Stimulated activated CD4-positive, alpha-beta T cell treated with anti-CD3 and anti-CD28 coated beads, Interleukin-12 subunit alpha, Interleukin-12 subunit beta, amount 100 ng/mL, for 24 hours (primary cell): ENCODE data around the gene HYKK.
A peak's percentile ranks its signal among the peaks of the same experiment; 100 is the strongest.
"Not testable (repeated sequence)": the region's sequence is repeated elsewhere in the genome, so short reads cannot be mapped to it uniquely, and the experiment has no call there.

Experiments
- DNase-seq, 2 experiments: peaks; one replicate each; pipeline ENCODE4 v3.0.0-alpha.2; 2020; ENCODE audit warnings: low read depth in 2 of 2

Gene HYKK, protein sequence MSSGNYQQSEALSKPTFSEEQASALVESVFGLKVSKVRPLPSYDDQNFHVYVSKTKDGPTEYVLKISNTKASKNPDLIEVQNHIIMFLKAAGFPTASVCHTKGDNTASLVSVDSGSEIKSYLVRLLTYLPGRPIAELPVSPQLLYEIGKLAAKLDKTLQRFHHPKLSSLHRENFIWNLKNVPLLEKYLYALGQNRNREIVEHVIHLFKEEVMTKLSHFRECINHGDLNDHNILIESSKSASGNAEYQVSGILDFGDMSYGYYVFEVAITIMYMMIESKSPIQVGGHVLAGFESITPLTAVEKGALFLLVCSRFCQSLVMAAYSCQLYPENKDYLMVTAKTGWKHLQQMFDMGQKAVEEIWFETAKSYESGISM

DNA sequence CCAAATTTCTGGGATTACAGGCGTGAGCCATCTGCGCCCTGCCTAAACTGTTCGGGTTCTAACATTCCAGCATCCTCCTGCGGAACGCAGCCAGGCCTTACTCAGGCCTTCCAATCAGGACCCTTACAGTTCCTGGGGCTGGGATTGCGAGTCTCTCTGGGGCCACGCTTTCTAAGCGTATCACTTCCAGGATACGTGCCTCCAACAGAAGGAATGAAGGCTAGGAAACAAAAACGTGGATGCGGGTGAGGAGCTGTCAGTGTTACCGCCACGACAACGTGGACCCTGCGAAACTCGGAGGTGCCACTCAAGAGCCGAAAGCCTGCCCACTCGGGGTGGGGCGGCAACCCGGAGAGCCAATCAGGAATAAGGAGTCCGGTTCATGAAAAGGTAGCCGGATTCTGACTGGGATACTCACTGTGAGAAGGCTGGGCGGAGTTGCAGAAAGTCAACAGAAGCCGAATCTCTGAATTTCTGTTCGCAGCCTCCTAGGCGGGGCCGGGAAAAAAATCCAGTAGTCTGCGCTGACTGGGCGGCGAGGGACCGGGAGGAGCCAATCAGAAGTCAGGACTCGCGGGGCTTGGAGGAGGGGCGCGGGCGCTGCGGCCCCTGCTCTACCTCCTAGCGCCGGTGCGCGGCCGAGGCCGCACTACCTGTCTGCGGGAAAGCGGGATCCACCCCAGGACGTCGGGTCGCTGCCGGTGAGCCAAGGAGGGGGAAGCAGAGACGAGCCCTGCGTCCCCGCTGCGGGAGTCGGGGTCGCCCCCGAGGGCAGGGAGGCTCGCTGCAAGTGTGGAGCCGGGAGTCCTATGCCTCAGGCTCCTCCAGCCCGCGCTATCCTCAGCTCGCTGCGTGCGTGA is at the start of gene HYKK:
TSS of gene HYKK (plus strand) at position 607 of the 860 bp plus-strand sequence. CDS start 5,512 bp downstream, outside the sequence.
- peak; percentile 69 to 81 for DNase-seq

- no peak for DNase-seq
Measured at GRCh38 chr15:78460737-78461136, 46.6 kb upstream of the HYKK start.

- no peak for DNase-seq
Measured at GRCh38 chr15:78461171-78461888, 46.0 kb upstream of the HYKK start.

- DNase-seq = no peak
Measured at GRCh38 chr15:78469031-78469430, 38.3 kb upstream of the HYKK start.

GRCh38 chr15:78477295-78477694 is 30.1 kb upstream of the HYKK start:
- DNase-seq = no peak

GRCh38 chr15:78479650-78480049 is 27.7 kb upstream of the HYKK start:
- no peak for DNase-seq

GRCh38 chr15:78481917-78482316 is 25.5 kb upstream of the HYKK start:
- DNase-seq = no peak

- DNase-seq = no peak
Measured at GRCh38 chr15:78492872-78493271, 14.5 kb upstream of the HYKK start.

- no peak for DNase-seq
Measured at GRCh38 chr15:78501857-78502256, 5.5 kb upstream of the HYKK start.

- DNase-seq = no peak
Measured at GRCh38 chr15:78502641-78503040, 4.7 kb upstream of the HYKK start.

- DNase-seq = no peak
Measured at GRCh38 chr15:78507831-78508160, 419 bp downstream of the HYKK start.

DNA sequence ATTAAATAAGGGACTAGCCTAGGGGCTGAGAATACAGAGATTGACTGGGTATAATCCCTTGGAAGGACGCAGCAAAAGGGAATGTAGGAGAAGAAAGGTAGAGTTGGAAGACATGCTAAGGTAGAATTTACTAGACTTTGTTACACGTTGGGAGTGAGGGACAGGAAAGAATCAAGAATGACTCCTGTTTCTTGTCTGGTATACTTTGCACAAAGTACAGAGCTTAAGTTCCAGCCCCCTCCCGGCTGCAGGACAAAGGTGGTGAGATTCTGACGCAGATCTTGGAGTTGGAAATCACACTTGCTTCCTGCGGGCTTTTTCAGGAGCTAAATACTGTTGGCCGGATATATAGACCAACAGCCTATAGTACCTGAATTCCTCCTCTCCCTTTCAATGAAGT is 895 bp downstream of the HYKK start:
- no peak for DNase-seq

DNA sequence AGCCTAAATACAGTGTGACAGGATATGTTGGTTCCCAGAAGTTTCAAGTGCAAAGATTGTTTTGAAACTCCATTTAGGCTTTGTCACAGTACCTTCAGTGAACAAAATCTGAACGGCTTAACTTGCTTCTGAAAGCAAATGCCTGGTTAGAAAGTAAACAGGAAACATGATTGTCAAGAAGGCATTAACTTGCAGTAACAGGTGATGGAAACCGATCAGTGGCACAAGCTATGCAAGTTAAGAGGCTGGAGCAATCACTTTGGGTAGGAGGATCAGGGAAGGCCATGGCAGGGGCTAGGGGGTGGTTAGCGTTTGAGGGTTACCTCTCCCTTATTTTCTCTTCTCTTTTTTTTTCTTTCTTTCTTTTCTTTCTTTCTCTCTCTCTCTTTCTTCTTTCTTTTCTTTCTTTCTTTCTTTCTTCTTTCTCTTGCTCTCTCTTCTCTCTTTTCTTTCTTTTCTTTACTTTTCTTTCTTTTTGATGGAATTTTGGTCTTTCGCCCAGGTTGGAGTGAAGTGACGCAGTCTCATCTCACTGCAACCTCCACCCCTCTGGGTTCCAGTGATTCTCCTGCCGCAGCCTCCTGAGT is 2.4 kb downstream of the HYKK start:
- no peak for DNase-seq

- DNase-seq = not testable (repeated sequence)
Measured at GRCh38 chr15:78520035-78520434, 12.7 kb downstream of the HYKK start.

- no peak for DNase-seq
Measured at GRCh38 chr15:78524230-78524629, 16.9 kb downstream of the HYKK start.

DNA sequence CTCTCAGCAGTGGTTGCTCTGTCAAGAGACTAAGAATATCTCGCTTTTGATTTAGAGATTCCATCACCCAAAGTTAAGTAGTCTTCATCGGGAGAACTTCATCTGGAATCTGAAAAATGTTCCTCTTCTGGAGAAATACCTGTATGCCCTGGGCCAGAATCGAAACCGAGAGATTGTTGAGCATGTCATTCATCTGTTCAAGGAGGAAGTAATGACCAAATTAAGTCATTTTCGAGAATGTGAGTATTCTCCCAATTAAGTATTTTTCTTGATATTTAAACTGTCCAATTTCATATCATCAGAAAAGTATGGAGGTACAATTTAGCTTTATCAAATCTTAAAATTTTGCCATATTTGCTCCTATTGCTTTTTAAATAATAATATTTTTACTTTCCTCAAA is 19.9 kb downstream of the HYKK start:
- no peak for DNase-seq

GRCh38 chr15:78533331-78533730 is 26.0 kb downstream of the HYKK start:
- no peak for DNase-seq

DNA sequence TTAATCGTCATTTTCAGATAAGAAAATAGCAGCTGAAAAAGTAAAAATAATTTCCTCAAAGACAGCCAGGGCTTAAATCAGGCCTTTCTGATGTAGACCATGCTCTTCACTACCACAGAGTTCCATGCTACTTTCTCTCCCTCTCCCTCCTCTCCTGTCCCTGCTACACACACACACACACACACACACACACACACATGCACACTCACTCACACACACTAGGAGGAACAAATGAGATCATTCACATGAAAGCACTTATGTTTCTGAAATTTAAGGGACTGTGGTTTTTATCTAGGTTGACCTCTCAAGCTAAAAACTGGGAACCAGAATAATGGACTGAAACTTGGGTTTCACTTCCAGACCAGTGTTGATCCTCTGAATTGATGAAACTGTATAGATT is 28.8 kb downstream of the HYKK start:
- DNase-seq = no peak

DNA sequence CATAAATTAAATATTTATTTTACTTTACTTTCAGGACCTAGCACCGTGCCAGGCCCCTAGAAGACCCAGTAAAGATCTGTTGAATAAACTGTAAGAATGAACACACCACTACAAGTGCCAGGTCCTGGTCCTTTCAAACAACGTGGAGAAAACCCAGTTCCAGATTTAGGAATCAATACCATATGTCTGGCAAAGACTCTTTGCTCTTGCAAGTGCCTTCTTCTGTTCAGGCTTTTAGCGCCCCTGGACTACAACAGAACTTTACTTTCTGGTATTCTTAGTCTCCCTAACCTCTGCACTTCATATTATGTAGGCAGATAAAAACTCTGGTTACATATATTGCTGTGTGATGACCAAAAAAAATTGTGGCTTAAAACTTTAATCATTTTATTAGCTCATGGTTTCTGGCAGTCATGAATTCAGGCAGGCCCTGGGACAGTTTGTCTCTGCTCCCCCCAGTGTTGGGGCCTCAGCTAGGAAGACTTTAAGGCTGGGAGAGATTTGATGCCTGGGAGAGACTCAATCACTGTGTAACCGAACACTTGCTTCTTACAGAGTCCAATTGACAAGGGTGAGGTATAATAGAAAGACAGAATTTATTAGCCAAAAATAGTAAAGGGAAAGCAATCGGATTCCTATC is 30.0 kb downstream of the HYKK start:
- DNase-seq = no peak

DNA sequence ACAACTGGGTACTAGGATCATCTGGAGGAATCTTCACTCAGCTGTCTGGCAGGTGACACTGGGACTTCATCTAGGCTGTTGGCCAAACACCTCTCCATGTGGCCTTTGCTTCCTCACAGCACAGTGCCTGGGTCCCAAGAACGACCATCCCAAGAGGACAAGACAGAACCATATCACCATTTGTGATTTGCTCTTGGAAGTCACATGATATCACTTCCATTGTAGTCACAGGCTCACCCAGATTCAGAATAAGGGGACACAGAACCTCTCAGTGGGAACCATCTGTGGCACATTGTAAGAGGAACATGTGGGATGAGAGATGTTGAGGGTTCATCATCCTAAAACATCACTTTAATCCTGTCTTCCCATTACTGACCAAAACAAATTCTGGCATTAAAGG is 31.0 kb downstream of the HYKK start:
- DNase-seq = no peak

DNA sequence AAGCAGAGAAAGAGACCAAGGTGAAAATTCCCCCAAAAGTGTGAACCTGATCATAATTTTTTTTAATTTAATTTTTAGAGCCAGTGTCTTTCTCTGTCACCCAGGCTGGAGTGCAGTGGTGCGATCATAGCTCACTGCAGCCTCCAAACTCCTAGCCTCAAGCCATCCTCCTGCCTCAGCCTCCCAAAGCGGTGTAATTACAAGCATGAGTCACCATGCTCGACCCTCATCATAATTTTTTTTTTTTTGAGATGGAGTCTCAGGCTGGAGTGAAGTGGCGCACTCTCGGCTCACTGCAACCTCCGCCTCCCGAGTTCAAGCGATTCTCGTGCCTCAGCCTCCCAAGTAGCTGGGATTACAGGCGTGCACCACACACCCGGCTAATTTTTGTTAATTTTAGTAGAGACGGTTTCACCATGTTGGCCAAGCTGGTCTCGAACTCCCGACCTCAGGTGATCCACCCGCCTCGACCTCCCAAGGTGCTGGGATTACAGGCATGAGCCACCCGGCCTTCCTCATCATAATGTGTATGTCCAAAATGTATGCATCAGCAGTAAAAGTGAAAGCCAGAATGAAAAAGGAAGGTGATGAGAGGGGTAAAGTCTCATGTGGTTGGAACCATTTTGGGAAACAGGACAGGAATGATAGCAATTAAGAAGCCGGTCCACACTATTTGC is 32.2 kb downstream of the HYKK start:
- DNase-seq = not testable (repeated sequence)
